ENCODE data around the gene ZNF189.

- TF ChIP-seq, protein P1, sequence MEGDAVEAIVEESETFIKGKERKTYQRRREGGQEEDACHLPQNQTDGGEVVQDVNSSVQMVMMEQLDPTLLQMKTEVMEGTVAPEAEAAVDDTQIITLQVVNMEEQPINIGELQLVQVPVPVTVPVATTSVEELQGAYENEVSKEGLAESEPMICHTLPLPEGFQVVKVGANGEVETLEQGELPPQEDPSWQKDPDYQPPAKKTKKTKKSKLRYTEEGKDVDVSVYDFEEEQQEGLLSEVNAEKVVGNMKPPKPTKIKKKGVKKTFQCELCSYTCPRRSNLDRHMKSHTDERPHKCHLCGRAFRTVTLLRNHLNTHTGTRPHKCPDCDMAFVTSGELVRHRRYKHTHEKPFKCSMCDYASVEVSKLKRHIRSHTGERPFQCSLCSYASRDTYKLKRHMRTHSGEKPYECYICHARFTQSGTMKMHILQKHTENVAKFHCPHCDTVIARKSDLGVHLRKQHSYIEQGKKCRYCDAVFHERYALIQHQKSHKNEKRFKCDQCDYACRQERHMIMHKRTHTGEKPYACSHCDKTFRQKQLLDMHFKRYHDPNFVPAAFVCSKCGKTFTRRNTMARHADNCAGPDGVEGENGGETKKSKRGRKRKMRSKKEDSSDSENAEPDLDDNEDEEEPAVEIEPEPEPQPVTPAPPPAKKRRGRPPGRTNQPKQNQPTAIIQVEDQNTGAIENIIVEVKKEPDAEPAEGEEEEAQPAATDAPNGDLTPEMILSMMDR (optimal IDR thresholded peaks at IDR 0.05 in 1 of 3, IDR thresholded peaks at IDR 0.05 in 1 of 3, conservative IDR thresholded peaks at IDR 0.05 in 1 of 3; ENCODE audit: extremely low read depth in 1 of 3, insufficient read depth in 2 of 3, low read length in 3 of 3): peak; percentile 38 to 50 (median 44)
- TF ChIP-seq EZH2 (IDR thresholded peaks at IDR 0.05; ENCODE audit: low read length): no peak
Measured at GRCh38 chr9:101388507-101388993, 10.1 kb upstream of the ZNF189 start.
